Lower lobe of right lung (tissue), 2 donors: ENCODE data around the gene ARFGEF3. TPM values are rescaled to one million over a fixed set of nuclear protein-coding genes. Genes with fewer than 3 reads are reported as not detected.

Experiments
- ATAC-seq, 2 donors: fragments of 200-7000 bp; cut with Tn5 transposase; one replicate each; pipeline ENCODE4 v1.9.1; 2020 to 2022; ENCODE audit warnings: mild to moderate bottlenecking in 2 of 2, moderate library complexity in 2 of 2
- DNase-seq: peaks from one replicate; pipeline ENCODE4 v3.0.0-alpha.2; 2020
- H3K27ac ChIP-seq: fragments of 200-600 bp; one replicate; pipeline ENCODE4 v1.8.0; 2022
- H3K27me3 ChIP-seq: fragments of 200-600 bp; one replicate; pipeline ENCODE4 v1.8.0; 2022; ENCODE audit warnings: low read depth
- H3K36me3 ChIP-seq: fragments of 200-600 bp; one replicate; pipeline ENCODE4 v1.8.0; 2022; ENCODE audit warnings: mild to moderate bottlenecking
- H3K4me1 ChIP-seq: fragments of 200-600 bp; one replicate; pipeline ENCODE4 v1.8.0; 2022
- H3K4me3 ChIP-seq: fragments of 200-600 bp; one replicate; pipeline ENCODE4 v1.8.0; 2022; ENCODE audit warnings: mild to moderate bottlenecking
- H3K9me3 ChIP-seq: fragments of 200-600 bp; one replicate; pipeline ENCODE4 v1.8.0; 2022
- intact Hi-C: fragments of 100-400 bp; cut with DNase I; formaldehyde crosslinking; loops from one replicate; pipeline ENCODE4 v1.11.0; 2022
- total RNA-seq: library from RNA; stranded (reverse); fragmentation: NEBNext Ultra II Directional; extraction: Animal tissue kit (Norgen Biotek cat#: 25700); gene quantifications from one replicate; pipeline ENCODE4 v1.2.1, GENCODE V29; 2021
- TF ChIP-seq, protein P1 (sequence below): fragments of 200-600 bp; IDR thresholded peaks from one replicate; pipeline ENCODE4 v1.8.0; 2022; ENCODE audit warnings: antibody characterized with exemption, mild to moderate bottlenecking
- donor health status: DM: no; HTN: yes; CAD: no; lungs with severe emphysema.

The ARFGEF3 gene
- total RNA-seq, 1 donor from 2014 or later = 33.8 TPM

DNA sequence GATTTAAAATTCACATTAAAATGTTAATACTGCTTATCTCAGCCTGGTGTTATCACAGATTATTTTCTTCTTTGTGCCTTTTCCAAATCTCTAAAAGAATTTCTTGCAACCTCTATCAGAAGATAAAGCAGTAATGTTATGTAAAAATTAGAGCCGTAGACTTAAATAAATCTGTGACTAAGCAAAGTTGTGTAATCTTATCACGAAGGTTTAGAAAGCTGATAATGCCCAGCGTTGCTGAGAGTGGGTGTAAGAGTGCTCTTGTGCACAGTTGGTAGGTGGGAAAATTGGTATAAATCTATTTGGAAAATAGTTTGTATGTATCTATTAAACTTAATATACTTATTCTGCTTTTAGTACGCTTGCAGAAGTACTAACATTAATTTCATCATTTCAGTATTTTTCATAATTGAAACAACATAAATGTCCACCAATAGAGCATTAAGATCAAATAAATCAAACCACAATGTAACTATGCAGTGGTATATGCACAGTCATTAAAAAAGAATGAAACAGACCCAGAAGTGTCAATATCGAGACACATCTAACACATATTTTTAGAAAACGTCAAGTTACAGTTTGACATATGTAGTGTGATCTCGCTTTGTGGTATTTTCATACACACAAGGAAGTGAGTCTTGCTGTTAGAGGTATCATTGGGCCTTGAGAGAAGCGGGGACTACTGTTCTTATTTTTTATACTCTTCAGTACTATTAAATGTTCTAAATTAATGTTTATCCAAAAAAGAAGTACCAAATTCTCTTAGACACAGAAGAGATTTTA lies 111.0 kb downstream of the ARFGEF3 start:
- TF ChIP-seq, protein P1, sequence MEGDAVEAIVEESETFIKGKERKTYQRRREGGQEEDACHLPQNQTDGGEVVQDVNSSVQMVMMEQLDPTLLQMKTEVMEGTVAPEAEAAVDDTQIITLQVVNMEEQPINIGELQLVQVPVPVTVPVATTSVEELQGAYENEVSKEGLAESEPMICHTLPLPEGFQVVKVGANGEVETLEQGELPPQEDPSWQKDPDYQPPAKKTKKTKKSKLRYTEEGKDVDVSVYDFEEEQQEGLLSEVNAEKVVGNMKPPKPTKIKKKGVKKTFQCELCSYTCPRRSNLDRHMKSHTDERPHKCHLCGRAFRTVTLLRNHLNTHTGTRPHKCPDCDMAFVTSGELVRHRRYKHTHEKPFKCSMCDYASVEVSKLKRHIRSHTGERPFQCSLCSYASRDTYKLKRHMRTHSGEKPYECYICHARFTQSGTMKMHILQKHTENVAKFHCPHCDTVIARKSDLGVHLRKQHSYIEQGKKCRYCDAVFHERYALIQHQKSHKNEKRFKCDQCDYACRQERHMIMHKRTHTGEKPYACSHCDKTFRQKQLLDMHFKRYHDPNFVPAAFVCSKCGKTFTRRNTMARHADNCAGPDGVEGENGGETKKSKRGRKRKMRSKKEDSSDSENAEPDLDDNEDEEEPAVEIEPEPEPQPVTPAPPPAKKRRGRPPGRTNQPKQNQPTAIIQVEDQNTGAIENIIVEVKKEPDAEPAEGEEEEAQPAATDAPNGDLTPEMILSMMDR = no peak
- Histone ChIP-seq H3K4me1 (no peaks in the 10 kb centered on the region), H3K36me3 (no peaks in the 10 kb centered on the region), H3K4me3 (no peak overlapping the region), H3K9me3 (no peaks in the 10 kb centered on the region), H3K27me3 (no peaks in the 10 kb centered on the region), H3K27ac (no peak overlapping the region)
- ATAC-seq = peak in 1 of 2 donors; percentile 76
- DNase-seq = no peak
- intact Hi-C loops = no loop called here

DNA sequence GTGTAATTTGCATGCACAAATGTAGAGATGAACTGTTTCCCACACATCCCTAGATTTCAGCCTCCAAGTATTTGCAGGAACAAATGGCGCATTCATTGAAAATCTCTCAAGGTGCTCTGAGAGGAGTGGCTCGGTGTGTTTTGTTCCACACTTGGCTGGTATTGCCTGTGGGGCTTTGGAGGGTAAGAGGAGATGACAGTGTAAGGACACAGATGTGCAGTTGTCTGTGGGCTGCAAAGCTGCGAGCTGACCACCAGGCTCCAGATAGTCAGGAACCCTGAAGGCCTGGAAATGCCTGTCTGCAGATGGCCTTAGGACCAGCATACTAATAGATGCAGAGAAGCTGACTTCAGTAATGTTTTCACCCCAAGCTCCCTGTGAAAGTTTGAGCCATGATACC lies 114.2 kb downstream of the ARFGEF3 start:
- no peaks in the 10 kb centered on the region for H3K9me3 ChIP-seq
- TF ChIP-seq, protein P1 = no peak
- ATAC-seq = no peak
- no peaks in the 10 kb centered on the region for H3K36me3 ChIP-seq
- intact Hi-C loops = no loop called here
- H3K27ac ChIP-seq = no peak overlapping the region
- H3K4me1 ChIP-seq = no peaks in the 10 kb centered on the region
- H3K4me3 ChIP-seq = no peak overlapping the region
- no peak for DNase-seq
- no peaks in the 10 kb centered on the region for H3K27me3 ChIP-seq

DNA sequence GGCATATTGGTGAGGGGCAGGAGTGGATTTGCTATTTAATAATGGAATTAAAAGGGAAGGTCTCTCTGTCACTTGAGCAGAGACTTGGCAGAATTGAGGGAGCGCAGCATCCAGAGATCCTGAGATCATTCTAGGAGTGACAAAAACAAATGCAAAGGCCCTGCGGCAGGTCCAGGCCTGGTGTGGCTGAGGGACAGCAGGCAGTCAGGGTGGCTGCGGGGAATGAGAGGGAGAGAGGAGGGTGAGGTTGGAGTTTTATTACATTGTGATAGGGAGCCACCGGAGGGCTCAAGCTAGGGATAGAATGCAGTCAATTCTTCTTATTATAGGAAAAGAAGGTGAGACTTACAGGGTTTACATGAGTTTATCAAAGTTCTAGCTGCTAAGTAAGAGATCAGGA lies 116.1 kb downstream of the ARFGEF3 start:
- no peak overlapping the region for H3K27ac ChIP-seq
- no peak overlapping the region for H3K4me3 ChIP-seq
- TF ChIP-seq, protein P1 = no peak
- intact Hi-C loops = no loop called here
- DNase-seq = no peak
- H3K36me3 ChIP-seq = no peaks in the 10 kb centered on the region
- H3K27me3 ChIP-seq = no peaks in the 10 kb centered on the region
- no peaks in the 10 kb centered on the region for H3K9me3 ChIP-seq
- no peak for ATAC-seq
- H3K4me1 ChIP-seq = no peaks in the 10 kb centered on the region

DNA sequence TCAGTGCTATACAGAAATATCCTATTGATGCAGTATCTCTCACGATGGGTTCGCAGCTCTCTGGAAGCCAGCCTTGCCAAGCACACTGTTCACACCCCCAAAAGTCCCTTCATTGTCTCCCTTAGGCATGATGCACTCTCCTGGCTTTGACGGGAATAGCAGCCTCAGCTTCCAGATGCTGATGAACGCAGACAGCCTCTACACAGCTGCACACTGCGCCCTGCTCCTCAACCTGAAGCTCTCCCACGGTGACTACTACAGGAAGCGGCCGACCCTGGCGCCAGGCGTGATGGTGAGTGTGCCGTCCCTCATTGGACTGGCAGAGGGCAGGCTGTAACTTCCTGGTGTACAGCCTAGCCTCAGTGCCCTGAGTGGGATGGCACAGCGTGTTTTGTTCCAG lies 116.6 kb downstream of the ARFGEF3 start:
- H3K27me3 ChIP-seq = no peaks in the 10 kb centered on the region
- H3K4me3 ChIP-seq = no peak overlapping the region
- ATAC-seq (peak in 1 of 2 donors; percentile 39), DNase-seq (no peak)
- no peaks in the 10 kb centered on the region for H3K36me3 ChIP-seq
- H3K27ac ChIP-seq = no peak overlapping the region
- intact Hi-C loops = no loop called here
- H3K9me3 ChIP-seq = no peaks in the 10 kb centered on the region
- no peaks in the 10 kb centered on the region for H3K4me1 ChIP-seq
- TF ChIP-seq, protein P1 = no peak

DNA sequence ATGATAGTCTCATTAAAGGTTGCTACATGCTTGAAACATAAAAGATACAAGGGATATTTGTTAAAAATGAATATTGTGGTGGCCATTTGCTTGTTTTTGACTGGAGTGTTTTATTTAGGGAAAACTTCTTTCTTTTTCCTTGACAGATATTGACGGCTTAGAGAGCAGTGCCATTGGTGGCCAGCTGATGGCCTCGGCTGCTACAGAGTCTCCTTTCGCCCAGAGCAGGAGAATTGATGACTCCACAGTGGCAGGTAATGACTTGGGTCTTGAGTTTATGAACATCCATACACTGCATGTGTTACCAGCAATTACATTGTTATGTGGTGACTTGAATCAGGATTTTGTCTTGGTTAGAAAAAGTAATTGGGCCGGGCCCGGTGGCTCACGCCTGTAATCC lies 124.1 kb downstream of the ARFGEF3 start:
- Histone ChIP-seq H3K4me3 (no peak overlapping the region), H3K27ac (no peak overlapping the region), H3K9me3 (no peaks in the 10 kb centered on the region), H3K4me1 (no peaks in the 10 kb centered on the region), H3K27me3 (no peaks in the 10 kb centered on the region), H3K36me3 (peaks cover 26% of the 10 kb centered on the region)
- no peak for ATAC-seq
- TF ChIP-seq, protein P1 = no peak
- intact Hi-C loops = loop anchor here (10.0 kb wide), 1 partner anchor 171 kb away; no protein-coding TSS in a partner anchor
- no peak for DNase-seq
